ENCODE data around the gene XIAP.
A peak's percentile ranks its signal among the peaks of the same experiment; 100 is the strongest.
"Not testable (repeated sequence)": the region's sequence is repeated elsewhere in the genome, so short reads cannot be mapped to it uniquely, and the experiment has no call there.

Gene XIAP

DNA sequence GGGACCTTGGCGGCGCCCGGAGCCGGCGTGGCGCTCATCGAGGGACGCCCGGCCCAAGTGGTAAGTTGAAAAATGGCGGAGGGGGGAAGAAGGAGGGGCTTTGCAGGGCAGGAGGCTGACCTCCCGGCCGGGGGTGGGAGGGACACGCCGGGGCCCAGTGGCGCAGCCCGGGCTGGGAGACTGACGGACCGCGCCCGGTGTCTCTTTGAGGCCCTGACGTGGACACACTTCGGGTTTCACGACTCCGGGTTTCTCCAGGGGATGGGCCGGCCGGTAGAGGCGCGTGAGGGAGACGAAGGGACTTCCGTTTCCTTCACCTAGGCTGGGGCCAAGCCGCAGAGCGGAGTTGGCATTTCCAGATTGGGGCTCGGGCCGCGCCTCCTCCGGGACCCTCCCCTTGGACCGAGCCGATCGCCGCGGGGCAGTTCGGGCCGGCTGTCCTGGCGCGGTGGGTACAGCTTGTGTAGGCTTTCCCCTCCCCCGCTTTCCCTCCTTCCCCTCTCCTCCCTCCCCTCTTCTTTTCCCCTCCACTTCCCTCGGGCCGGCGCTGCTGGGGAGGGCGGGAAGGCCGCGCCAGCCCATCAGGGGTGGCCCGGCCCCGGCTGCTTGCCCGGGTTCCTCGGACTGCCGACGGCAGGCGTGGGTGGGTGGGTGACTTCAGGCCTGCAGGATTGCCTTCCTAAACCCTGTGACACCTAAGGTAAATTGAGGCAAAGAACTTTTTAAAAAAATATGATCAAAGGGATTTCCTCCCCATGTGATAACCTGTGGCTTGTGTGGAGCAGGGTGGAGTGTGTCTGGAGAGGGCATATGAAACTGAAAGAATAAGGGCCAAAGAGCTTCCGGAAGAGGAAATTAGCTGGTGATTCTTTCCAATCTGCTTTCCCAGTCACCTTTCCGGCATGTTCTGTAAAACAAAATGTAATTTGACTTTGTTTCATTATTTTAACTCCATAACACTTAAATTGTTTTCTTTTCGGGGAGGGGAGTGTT is at the start of gene XIAP:
XIAP (plus strand) TSS at position 208 of the 993 bp plus-strand sequence. CDS start 25,610 bp downstream, outside the sequence.
- H2AFZ ChIP-seq (ENCODE audit: low read length): peak within 1 kb of the TSS; percentile 84
- peaks cover 8% of the 10 kb centered on the region for H3K4me1 ChIP-seq (ENCODE audit: insufficient read depth, low read length, poor library complexity, severe bottlenecking)
- no peaks in the 10 kb centered on the region for H3F3A ChIP-seq (ENCODE audit: low read depth)
- H3K9me2 ChIP-seq (replicated peaks; ENCODE audit: low read depth, low read length): no peaks in the 10 kb centered on the region
- H3K27me3 ChIP-seq (ENCODE audit: insufficient read depth, low read length, poor library complexity, severe bottlenecking): no peaks in the 10 kb centered on the region
- H4K20me1 ChIP-seq (ENCODE audit: insufficient read depth, low read length, poor library complexity, severe bottlenecking): no peaks in the 10 kb centered on the region
- no peaks in the 10 kb centered on the region for H3K36me3 ChIP-seq (ENCODE audit: insufficient read depth, low read length)
- peak within 1 kb of the TSS; percentile 80 for H3K4me3 ChIP-seq (ENCODE audit: low read length, poor library complexity, severe bottlenecking)
- peak within 1 kb of the TSS; percentile 92 for H3K4me2 ChIP-seq (ENCODE audit: low read depth, low read length, poor library complexity, severe bottlenecking)
- TF ChIP-seq, protein P1, sequence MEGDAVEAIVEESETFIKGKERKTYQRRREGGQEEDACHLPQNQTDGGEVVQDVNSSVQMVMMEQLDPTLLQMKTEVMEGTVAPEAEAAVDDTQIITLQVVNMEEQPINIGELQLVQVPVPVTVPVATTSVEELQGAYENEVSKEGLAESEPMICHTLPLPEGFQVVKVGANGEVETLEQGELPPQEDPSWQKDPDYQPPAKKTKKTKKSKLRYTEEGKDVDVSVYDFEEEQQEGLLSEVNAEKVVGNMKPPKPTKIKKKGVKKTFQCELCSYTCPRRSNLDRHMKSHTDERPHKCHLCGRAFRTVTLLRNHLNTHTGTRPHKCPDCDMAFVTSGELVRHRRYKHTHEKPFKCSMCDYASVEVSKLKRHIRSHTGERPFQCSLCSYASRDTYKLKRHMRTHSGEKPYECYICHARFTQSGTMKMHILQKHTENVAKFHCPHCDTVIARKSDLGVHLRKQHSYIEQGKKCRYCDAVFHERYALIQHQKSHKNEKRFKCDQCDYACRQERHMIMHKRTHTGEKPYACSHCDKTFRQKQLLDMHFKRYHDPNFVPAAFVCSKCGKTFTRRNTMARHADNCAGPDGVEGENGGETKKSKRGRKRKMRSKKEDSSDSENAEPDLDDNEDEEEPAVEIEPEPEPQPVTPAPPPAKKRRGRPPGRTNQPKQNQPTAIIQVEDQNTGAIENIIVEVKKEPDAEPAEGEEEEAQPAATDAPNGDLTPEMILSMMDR (conservative IDR thresholded peaks at IDR 0.05; ENCODE audit: low read length): no peak
- TF ChIP-seq EZH2phosphoT487 (IDR thresholded peaks at IDR 0.05; ENCODE audit: borderline replicate concordance): no peak
- no peaks in the 10 kb centered on the region for H3K9me3 ChIP-seq (ENCODE audit: insufficient read depth, low read depth, low read length)
- peak within 1 kb of the TSS; percentile 95 for H3K9ac ChIP-seq (ENCODE audit: low read depth, low read length, poor library complexity, severe bottlenecking)
- H3K79me2 ChIP-seq (ENCODE audit: insufficient read depth, low read length): peaks cover 40% of the 10 kb centered on the region

DNA sequence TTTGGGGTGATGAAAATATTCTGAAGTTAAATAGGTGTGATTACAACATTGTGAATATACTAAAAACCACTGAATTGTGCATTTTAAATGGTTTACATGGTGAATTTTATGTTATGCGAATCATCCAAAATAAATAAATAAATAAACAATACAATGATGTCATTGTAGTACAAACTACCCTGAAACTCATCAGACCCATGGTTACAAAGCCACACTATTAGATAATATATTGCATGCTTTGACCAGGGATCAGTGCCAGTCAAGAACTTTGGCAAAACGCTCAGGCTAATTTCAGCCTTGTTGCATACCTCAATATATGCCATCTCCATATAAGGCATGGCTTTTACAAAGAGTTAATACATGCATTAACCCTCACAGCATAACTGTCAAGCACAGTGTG is 45.5 kb upstream of the XIAP start:
- no peaks in the 10 kb centered on the region for H3K79me2 ChIP-seq (ENCODE audit: insufficient read depth, low read length)
- H3K4me1 ChIP-seq (ENCODE audit: insufficient read depth, low read length, poor library complexity, severe bottlenecking): no peaks in the 10 kb centered on the region
- H3F3A ChIP-seq (ENCODE audit: low read depth): no peaks in the 10 kb centered on the region
- no peak overlapping the region for H3K4me2 ChIP-seq (ENCODE audit: low read depth, low read length, poor library complexity, severe bottlenecking)
- H3K36me3 ChIP-seq (ENCODE audit: insufficient read depth, low read length): no peaks in the 10 kb centered on the region
- H4K20me1 ChIP-seq (ENCODE audit: insufficient read depth, low read length, poor library complexity, severe bottlenecking): no peaks in the 10 kb centered on the region
- TF ChIP-seq, protein P1 (conservative IDR thresholded peaks at IDR 0.05; ENCODE audit: low read length): no peak
- no peak for TF ChIP-seq EZH2phosphoT487 (IDR thresholded peaks at IDR 0.05; ENCODE audit: borderline replicate concordance)
- H3K9me2 ChIP-seq (replicated peaks; ENCODE audit: low read depth, low read length): no peaks in the 10 kb centered on the region
- H3K9me3 ChIP-seq (ENCODE audit: insufficient read depth, low read depth, low read length): no peaks in the 10 kb centered on the region
- no peak overlapping the region for H3K4me3 ChIP-seq (ENCODE audit: low read length, poor library complexity, severe bottlenecking)
- no peak overlapping the region for H2AFZ ChIP-seq (ENCODE audit: low read length)
- no peaks in the 10 kb centered on the region for H3K27me3 ChIP-seq (ENCODE audit: insufficient read depth, low read length, poor library complexity, severe bottlenecking)
- H3K9ac ChIP-seq (ENCODE audit: low read depth, low read length, poor library complexity, severe bottlenecking): no peak overlapping the region

DNA sequence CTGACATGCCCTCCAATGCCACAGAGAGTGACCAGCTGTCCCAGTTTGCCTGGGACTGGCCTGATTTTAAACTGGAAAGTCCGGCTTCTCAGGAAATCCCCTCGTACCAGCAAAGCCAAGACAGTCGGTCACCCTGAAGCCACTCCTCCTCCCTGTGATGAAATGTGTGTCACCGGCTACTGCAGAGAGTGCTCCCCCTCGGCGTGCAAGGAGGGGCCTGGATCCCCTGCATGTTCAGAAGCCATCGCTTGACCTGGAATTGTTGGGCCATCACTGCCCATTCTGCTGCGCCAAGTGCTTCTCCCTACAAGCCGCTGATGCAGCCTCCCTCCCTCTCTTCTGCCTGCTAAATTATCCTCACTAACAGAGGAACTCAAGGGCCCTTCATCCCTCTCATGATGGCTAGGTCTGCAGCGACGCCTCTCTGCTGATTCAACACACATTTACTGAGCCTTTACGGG is 44.9 kb upstream of the XIAP start:
- H3K9me3 ChIP-seq (ENCODE audit: insufficient read depth, low read depth, low read length); H3K79me2 ChIP-seq (ENCODE audit: insufficient read depth, low read length); H3K36me3 ChIP-seq (ENCODE audit: insufficient read depth, low read length); H3K9ac ChIP-seq (ENCODE audit: low read depth, low read length, poor library complexity, severe bottlenecking); H3F3A ChIP-seq (ENCODE audit: low read depth); H3K9me2 ChIP-seq (replicated peaks; ENCODE audit: low read depth, low read length); H3K27me3 ChIP-seq (ENCODE audit: insufficient read depth, low read length, poor library complexity, severe bottlenecking); H2AFZ ChIP-seq (ENCODE audit: low read length); H3K4me3 ChIP-seq (ENCODE audit: low read length, poor library complexity, severe bottlenecking); H3K4me1 ChIP-seq (ENCODE audit: insufficient read depth, low read length, poor library complexity, severe bottlenecking); H3K4me2 ChIP-seq (ENCODE audit: low read depth, low read length, poor library complexity, severe bottlenecking); H4K20me1 ChIP-seq (ENCODE audit: insufficient read depth, low read length, poor library complexity, severe bottlenecking): not testable (repeated sequence)

Measured in Loucy (cell line).